HAP-1 (cell line): ENCODE data around the gene ZRANB1.

Experiments
- DNase-seq, 2 experiments: peaks; one replicate each; pipeline ENCODE4 v3.0.0-alpha.2; 2016 to 2020; ENCODE audit warnings: low spot score in 2 of 2
- H3K27me3 ChIP-seq: fragments of 250-450 bp; sonication (Bioruptor Pico); 2 replicates; pipeline ENCODE4 v1.5.1; 2020; ENCODE audit warnings: low read depth, mild to moderate bottlenecking, moderate library complexity
- H3K36me3 ChIP-seq: fragments of 250-450 bp; sonication (Bioruptor Pico); replicated peaks from 2 replicates; pipeline ENCODE4 v1.5.1; 2020; ENCODE audit warnings: mild to moderate bottlenecking
- H3K4me1 ChIP-seq: fragments of 250-450 bp; sonication (Bioruptor Pico); 2 replicates; pipeline ENCODE4 v1.5.1; 2020; ENCODE audit warnings: mild to moderate bottlenecking
- H3K4me3 ChIP-seq: fragments of 250-450 bp; sonication (Bioruptor Pico); 2 replicates; pipeline ENCODE4 v1.5.1; 2020; ENCODE audit warnings: mild to moderate bottlenecking, moderate library complexity
- H3K9me3 ChIP-seq: fragments of 250-450 bp; sonication (Bioruptor Pico); 2 replicates; pipeline ENCODE4 v1.5.1; 2020; ENCODE audit warnings: mild to moderate bottlenecking, moderate library complexity
- in situ Hi-C: fragments of 300-500 bp; cut with MboI; formaldehyde crosslinking; loops from 3 replicates; pipeline ENCODE4 v1.14.3; 2020; ENCODE audit warnings: low sequenced_read_pairs, inconsistent platforms, mixed read lengths

ZRANB1 gene

GRCh38 chr10:124936813-124937212 is 5.1 kb upstream of the ZRANB1 start:
- no peak for DNase-seq
- H3K4me1 ChIP-seq = 0 out of 2 replicates have a peak, but pooled peaks cover 4% of the 10 kb centered on the region
- H3K9me3 ChIP-seq = peaks cover 2% of the 10 kb centered on the region
- H3K4me3 ChIP-seq = no peak overlapping the region
- in situ Hi-C loops = no loop called here
- H3K36me3 ChIP-seq = no peaks in the 10 kb centered on the region
- no peaks in the 10 kb centered on the region for H3K27me3 ChIP-seq

- Histone ChIP-seq H3K4me3 (no peak overlapping the region), H3K4me1 (peaks cover 11% of the 10 kb centered on the region), H3K27me3 (no peaks in the 10 kb centered on the region), H3K9me3 (no peaks in the 10 kb centered on the region), H3K36me3 (no peaks in the 10 kb centered on the region)
- DNase-seq = no peak
- in situ Hi-C loops = no loop called here
Observed at GRCh38 chr10:124939290-124939689, 2.6 kb upstream of the ZRANB1 start.

- no peak for DNase-seq
- Histone ChIP-seq H3K4me1 (peaks cover 34% of the 10 kb centered on the region), H3K4me3 (no peak overlapping the region), H3K27me3 (no peaks in the 10 kb centered on the region), H3K36me3 (0 out of 2 replicates have a peak, but pooled peaks cover 4% of the 10 kb centered on the region), H3K9me3 (no peaks in the 10 kb centered on the region)
- in situ Hi-C loops = no loop called here
Observed at GRCh38 chr10:124942317-124943169, 620 bp downstream of the ZRANB1 start.

- no peaks in the 10 kb centered on the region for H3K9me3 ChIP-seq
- H3K4me3 ChIP-seq = no peak overlapping the region
- H3K4me1 ChIP-seq = peaks cover 34% of the 10 kb centered on the region
- in situ Hi-C loops = no loop called here
- H3K36me3 ChIP-seq = 0 out of 2 replicates have a peak, but pooled peaks cover 4% of the 10 kb centered on the region
- DNase-seq = no peak
- H3K27me3 ChIP-seq = no peaks in the 10 kb centered on the region
Observed at GRCh38 chr10:124943301-124944092, 1.6 kb downstream of the ZRANB1 start.

GRCh38 chr10:124944982-124945381 is 3.1 kb downstream of the ZRANB1 start:
- in situ Hi-C loops = no loop called here
- H3K27me3 ChIP-seq = no peaks in the 10 kb centered on the region
- DNase-seq = peak in 1 of 2 experiments; percentile 59
- peaks cover 7% of the 10 kb centered on the region for H3K36me3 ChIP-seq
- peaks cover 31% of the 10 kb centered on the region for H3K4me1 ChIP-seq
- no peaks in the 10 kb centered on the region for H3K9me3 ChIP-seq
- no peak overlapping the region for H3K4me3 ChIP-seq

- no peak overlapping the region for H3K4me3 ChIP-seq
- in situ Hi-C loops = no loop called here
- H3K4me1 ChIP-seq = peaks cover 31% of the 10 kb centered on the region
- peaks cover 7% of the 10 kb centered on the region for H3K36me3 ChIP-seq
- DNase-seq = no peak
- no peaks in the 10 kb centered on the region for H3K9me3 ChIP-seq
- no peaks in the 10 kb centered on the region for H3K27me3 ChIP-seq
Observed at GRCh38 chr10:124946945-124947344, 5.0 kb downstream of the ZRANB1 start.

GRCh38 chr10:124949543-124949942 is 7.6 kb downstream of the ZRANB1 start:
- Histone ChIP-seq H3K36me3 (peaks cover 7% of the 10 kb centered on the region), H3K4me3 (no peak overlapping the region), H3K4me1 (peaks cover 27% of the 10 kb centered on the region), H3K27me3 (no peaks in the 10 kb centered on the region), H3K9me3 (no peaks in the 10 kb centered on the region)
- in situ Hi-C loops = no loop called here
- no peak for DNase-seq

- no peak for DNase-seq
- Histone ChIP-seq H3K4me1 (peaks cover 21% of the 10 kb centered on the region), H3K9me3 (no peaks in the 10 kb centered on the region), H3K36me3 (peaks cover 3% of the 10 kb centered on the region), H3K4me3 (no peak overlapping the region), H3K27me3 (no peaks in the 10 kb centered on the region)
- in situ Hi-C loops = no loop called here
Observed at GRCh38 chr10:124952123-124952522, 10.2 kb downstream of the ZRANB1 start.

- H3K4me1 ChIP-seq = peaks cover 18% of the 10 kb centered on the region
- in situ Hi-C loops = no loop called here
- no peaks in the 10 kb centered on the region for H3K9me3 ChIP-seq
- H3K27me3 ChIP-seq = no peaks in the 10 kb centered on the region
- H3K36me3 ChIP-seq = peaks cover 3% of the 10 kb centered on the region
- no peak for DNase-seq
- H3K4me3 ChIP-seq = no peak overlapping the region
Observed at GRCh38 chr10:124953421-124953820, 11.5 kb downstream of the ZRANB1 start.

GRCh38 chr10:124955243-124955642 is 13.3 kb downstream of the ZRANB1 start:
- DNase-seq = no peak

GRCh38 chr10:124955868-124956267 is 13.9 kb downstream of the ZRANB1 start:
- H3K4me3 ChIP-seq = no peak overlapping the region
- in situ Hi-C loops = no loop called here
- no peaks in the 10 kb centered on the region for H3K27me3 ChIP-seq
- peaks cover 18% of the 10 kb centered on the region for H3K4me1 ChIP-seq
- no peaks in the 10 kb centered on the region for H3K9me3 ChIP-seq
- DNase-seq = no peak
- H3K36me3 ChIP-seq = no peaks in the 10 kb centered on the region

More at GRCh38 chr10:124955243-124955642, 13.3 kb downstream of the ZRANB1 start:
- in situ Hi-C loops = no loop called here
- H3K4me1 ChIP-seq = peaks cover 18% of the 10 kb centered on the region
- no peaks in the 10 kb centered on the region for H3K27me3 ChIP-seq
- H3K36me3 ChIP-seq = no peaks in the 10 kb centered on the region
- H3K9me3 ChIP-seq = no peaks in the 10 kb centered on the region
- no peak overlapping the region for H3K4me3 ChIP-seq

GRCh38 chr10:124956764-124957163 is 14.8 kb downstream of the ZRANB1 start:
- Histone ChIP-seq H3K4me3 (no peak overlapping the region), H3K4me1 (peaks cover 18% of the 10 kb centered on the region), H3K36me3 (no peaks in the 10 kb centered on the region), H3K27me3 (no peaks in the 10 kb centered on the region), H3K9me3 (no peaks in the 10 kb centered on the region)
- DNase-seq = no peak
- in situ Hi-C loops = no loop called here

- no peaks in the 10 kb centered on the region for H3K9me3 ChIP-seq
- no peak for DNase-seq
- peaks cover 18% of the 10 kb centered on the region for H3K4me1 ChIP-seq
- in situ Hi-C loops = no loop called here
- no peak overlapping the region for H3K4me3 ChIP-seq
- H3K36me3 ChIP-seq = no peaks in the 10 kb centered on the region
- no peaks in the 10 kb centered on the region for H3K27me3 ChIP-seq
Observed at GRCh38 chr10:124957404-124957947, 15.6 kb downstream of the ZRANB1 start.

GRCh38 chr10:124959564-124959963 is 17.6 kb downstream of the ZRANB1 start:
- no peak overlapping the region for H3K4me3 ChIP-seq
- no peak for DNase-seq
- in situ Hi-C loops = no loop called here
- no peaks in the 10 kb centered on the region for H3K36me3 ChIP-seq
- H3K9me3 ChIP-seq = no peaks in the 10 kb centered on the region
- no peaks in the 10 kb centered on the region for H3K27me3 ChIP-seq
- H3K4me1 ChIP-seq = peaks cover 13% of the 10 kb centered on the region
